ENCODE data around the gene SLC35E4.

Gene SLC35E4

GRCh38 chr22:30601464-30601863 is 34.1 kb upstream of the SLC35E4 start:
- no peaks in the 10 kb centered on the region for H3K9me3 ChIP-seq
- H3K27ac ChIP-seq, result no peak overlapping the region
- H3K4me2 ChIP-seq, result no peak overlapping the region
- no peak overlapping the region for H3K9ac ChIP-seq
- peaks cover 18% of the 10 kb centered on the region for H3K4me1 ChIP-seq
- no peak overlapping the region for H3K4me3 ChIP-seq
- TF ChIP-seq Cebpa-rat (IDR thresholded peaks at IDR 0.05), result no peak
- no peaks in the 10 kb centered on the region for H3K27me3 ChIP-seq
- no peaks in the 10 kb centered on the region for H4K20me1 ChIP-seq
- no peaks in the 10 kb centered on the region for H3K36me3 ChIP-seq

- H3K27ac ChIP-seq, result no peak overlapping the region
- no peaks in the 10 kb centered on the region for H3K36me3 ChIP-seq
- peaks cover 23% of the 10 kb centered on the region for H3K4me1 ChIP-seq
- H4K20me1 ChIP-seq, result no peaks in the 10 kb centered on the region
- H3K9ac ChIP-seq, result no peak overlapping the region
- H3K4me2 ChIP-seq, result no peak overlapping the region
- no peak overlapping the region for H3K4me3 ChIP-seq
- no peaks in the 10 kb centered on the region for H3K9me3 ChIP-seq
- no peak for TF ChIP-seq Cebpa-rat (IDR thresholded peaks at IDR 0.05)
- H3K27me3 ChIP-seq, result no peaks in the 10 kb centered on the region
Observed at GRCh38 chr22:30602049-30602448, 33.5 kb upstream of the SLC35E4 start.

- Histone ChIP-seq H3K4me1 (peaks cover 41% of the 10 kb centered on the region), H3K9me3 (no peaks in the 10 kb centered on the region), H4K20me1 (no peaks in the 10 kb centered on the region), H3K36me3 (no peaks in the 10 kb centered on the region), H3K4me2 (no peak overlapping the region), H3K27me3 (no peaks in the 10 kb centered on the region), H3K27ac (no peak overlapping the region), H3K9ac (no peak overlapping the region), H3K4me3 (no peak overlapping the region)
- no peak for TF ChIP-seq Cebpa-rat (IDR thresholded peaks at IDR 0.05)
Observed at GRCh38 chr22:30603801-30604200, 31.8 kb upstream of the SLC35E4 start.

GRCh38 chr22:30604723-30605122 is 30.9 kb upstream of the SLC35E4 start:
- Histone ChIP-seq H3K4me2 (no peak overlapping the region), H3K4me3 (no peak overlapping the region), H3K27me3 (no peaks in the 10 kb centered on the region), H3K27ac (no peak overlapping the region), H3K4me1 (peaks cover 50% of the 10 kb centered on the region), H4K20me1 (no peaks in the 10 kb centered on the region), H3K9me3 (no peaks in the 10 kb centered on the region), H3K9ac (no peak overlapping the region), H3K36me3 (no peaks in the 10 kb centered on the region)
- TF ChIP-seq Cebpa-rat (IDR thresholded peaks at IDR 0.05), result no peak

- peak overlapping the region; percentile 95 for H3K4me2 ChIP-seq
- H3K27me3 ChIP-seq, result no peaks in the 10 kb centered on the region
- peak overlapping the region; percentile 71; the same call in 1 of the 2 replicates for H3K27ac ChIP-seq
- H4K20me1 ChIP-seq, result no peaks in the 10 kb centered on the region
- TF ChIP-seq Cebpa-rat (IDR thresholded peaks at IDR 0.05), result no peak
- peaks cover 58% of the 10 kb centered on the region for H3K4me1 ChIP-seq
- no peaks in the 10 kb centered on the region for H3K9me3 ChIP-seq
- H3K4me3 ChIP-seq, result 0 out of 2 replicates have a peak overlapping the region, but pooled peaks have one; percentile 68
- H3K36me3 ChIP-seq, result no peaks in the 10 kb centered on the region
- peak overlapping the region; percentile 63; the same call in 1 of the 2 replicates for H3K9ac ChIP-seq
Observed at GRCh38 chr22:30605449-30606110, 30.0 kb upstream of the SLC35E4 start.

- Histone ChIP-seq H3K27ac (peak within 1 kb of the TSS; percentile 75), H3K9ac (peak within 1 kb of the TSS; percentile 76), H3K9me3 (no peaks in the 10 kb centered on the region), H3K27me3 (no peaks in the 10 kb centered on the region), H4K20me1 (no peaks in the 10 kb centered on the region), H3K4me3 (peak within 1 kb of the TSS; percentile 68), H3K36me3 (no peaks in the 10 kb centered on the region), H3K4me2 (peak within 1 kb of the TSS; percentile 95), H3K4me1 (peaks cover 59% of the 10 kb centered on the region)
- TF ChIP-seq Cebpa-rat (IDR thresholded peaks at IDR 0.05), result no peak
Observed at GRCh38 chr22:30606455-30607299, 28.9 kb upstream of the SLC35E4 start, which contains the start of gene TCN2. TSS of gene TCN2 (plus strand) at chr22:30607174. CDS start at chr22:30607332, 158 bp downstream.

- peak overlapping the region; percentile 68 for H3K4me3 ChIP-seq
- TF ChIP-seq Cebpa-rat (IDR thresholded peaks at IDR 0.05), result no peak
Observed at GRCh38 chr22:30607300-30607930, 28.2 kb upstream of the SLC35E4 start.

GRCh38 chr22:30607939-30608338 is 27.6 kb upstream of the SLC35E4 start:
- H3K9me3 ChIP-seq, result no peaks in the 10 kb centered on the region
- no peak for TF ChIP-seq Cebpa-rat (IDR thresholded peaks at IDR 0.05)
- H3K9ac ChIP-seq, result 0 out of 2 replicates have a peak overlapping the region, but pooled peaks have one; percentile 76
- H3K4me2 ChIP-seq, result peak overlapping the region; percentile 95
- H3K27ac ChIP-seq, result peak overlapping the region; percentile 75; the same call in 1 of the 2 replicates
- peaks cover 59% of the 10 kb centered on the region for H3K4me1 ChIP-seq
- no peaks in the 10 kb centered on the region for H3K27me3 ChIP-seq
- no peaks in the 10 kb centered on the region for H3K36me3 ChIP-seq
- H4K20me1 ChIP-seq, result no peaks in the 10 kb centered on the region
- 0 out of 2 replicates have a peak overlapping the region, but pooled peaks have one; percentile 68 for H3K4me3 ChIP-seq

More at GRCh38 chr22:30607300-30607930, 28.2 kb upstream of the SLC35E4 start:
- H3K9ac ChIP-seq, result peak overlapping the region; percentile 76
- H3K36me3 ChIP-seq, result no peaks in the 10 kb centered on the region
- peak overlapping the region; percentile 75 for H3K27ac ChIP-seq
- H3K27me3 ChIP-seq, result no peaks in the 10 kb centered on the region
- no peaks in the 10 kb centered on the region for H4K20me1 ChIP-seq
- H3K4me1 ChIP-seq, result peaks cover 59% of the 10 kb centered on the region
- H3K4me2 ChIP-seq, result peak overlapping the region; percentile 95
- H3K9me3 ChIP-seq, result no peaks in the 10 kb centered on the region
